GM18907 (cell line): ENCODE results near the gene RGL3.
"Not testable (repeated sequence)": the region's sequence is repeated elsewhere in the genome, so short reads cannot be mapped to it uniquely, and the experiment has no call there.

Experiments
- ATAC-seq: cut with Tn5 transposase; IDR thresholded peaks from one replicate; pipeline ENCODE4 v1.9.1; 2021; ENCODE audit warnings: mild to moderate bottlenecking, moderate library complexity; ENCODE audit not compliant: unreplicated experiment

The RGL3 gene

DNA sequence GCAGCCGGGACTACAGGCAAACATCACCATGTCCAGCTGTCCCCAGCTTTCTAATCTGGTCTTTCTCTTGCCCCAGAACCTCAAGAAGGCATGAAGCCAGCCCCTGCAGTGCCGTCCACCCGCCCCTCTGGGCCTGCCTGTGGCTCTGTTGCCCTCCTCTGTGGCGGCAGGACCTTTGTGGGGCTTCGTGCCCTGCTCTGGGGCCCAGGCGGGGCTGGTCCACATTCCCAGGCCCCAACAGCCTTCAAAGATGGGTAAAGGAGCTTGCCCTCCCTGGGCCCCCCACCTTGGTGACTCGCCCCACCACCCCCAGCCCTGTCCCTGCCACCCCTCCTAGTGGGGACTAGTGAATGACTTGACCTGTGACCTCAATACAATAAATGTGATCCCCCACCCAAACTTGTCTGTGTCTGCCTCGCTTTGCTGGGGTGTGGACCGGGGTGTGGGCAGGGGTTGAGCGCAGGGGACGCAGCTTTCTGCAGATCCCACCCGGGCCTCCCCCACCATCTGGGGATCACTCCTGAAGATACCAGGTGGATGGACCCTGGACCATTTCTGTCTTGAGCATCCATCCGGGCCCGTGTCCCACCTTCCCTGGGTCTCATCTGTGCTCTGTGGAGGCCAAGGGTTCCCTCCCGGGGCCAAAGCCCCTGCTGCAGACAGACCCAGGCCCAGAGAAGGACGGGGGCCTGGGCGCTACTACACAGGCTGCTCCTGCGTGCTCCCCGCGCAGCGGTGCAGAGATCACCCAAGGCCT, 31.6 kb upstream of the RGL3 start:
- no peak for ATAC-seq

- no peak for ATAC-seq
These were observed 29.9 kb upstream of the RGL3 start for GRCh38 chr19:11448923-11449554.

- ATAC-seq: no peak
These were observed 29.3 kb upstream of the RGL3 start for GRCh38 chr19:11448410-11448809.

GRCh38 chr19:11447347-11448262, 28.5 kb upstream of the RGL3 start:
- ATAC-seq: no peak

GRCh38 chr19:11446652-11447301, 27.7 kb upstream of the RGL3 start:
- no peak for ATAC-seq

GRCh38 chr19:11446271-11446651, 27.1 kb upstream of the RGL3 start:
- no peak for ATAC-seq

DNA sequence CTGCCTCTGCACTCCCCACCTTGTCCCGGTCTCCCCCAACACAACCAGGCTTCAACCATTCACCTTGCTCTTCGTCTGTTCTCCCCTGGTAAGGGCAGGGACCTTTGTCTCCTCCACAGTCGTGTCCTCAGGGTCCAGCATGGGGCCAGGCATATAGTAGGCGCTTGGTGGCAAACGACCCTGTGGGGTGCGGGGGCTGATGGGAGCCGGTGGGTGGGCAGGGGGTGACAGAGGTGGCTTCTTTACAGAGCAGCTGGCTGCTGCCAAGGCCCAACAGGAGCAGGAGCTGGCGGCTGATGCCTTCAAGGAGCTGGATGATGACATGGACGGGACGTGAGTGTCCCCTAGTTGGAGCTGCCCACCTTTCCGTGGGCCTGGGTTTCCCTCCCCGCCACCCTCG, 26.0 kb upstream of the RGL3 start:
- no peak for ATAC-seq

DNA sequence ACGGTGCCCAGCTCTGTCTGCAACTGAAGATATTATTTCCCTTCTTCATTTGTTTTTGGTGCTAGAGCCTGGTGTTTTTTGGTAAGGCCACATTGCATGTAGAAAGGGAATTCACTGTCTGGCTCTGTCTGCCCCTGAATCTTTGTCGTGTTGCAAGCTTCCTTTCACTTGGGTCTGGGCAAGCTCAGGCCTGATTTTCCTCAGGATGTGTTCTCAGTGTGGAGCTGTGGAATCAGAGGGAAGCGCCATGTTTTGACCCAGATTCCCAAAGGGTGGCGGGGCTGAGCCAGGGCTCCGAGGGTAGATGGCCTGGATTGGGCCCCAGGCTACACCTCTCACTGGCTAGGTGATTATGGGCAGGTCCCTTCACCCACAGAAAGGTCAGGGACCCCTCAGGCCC, 24.9 kb upstream of the RGL3 start:
- no peak for ATAC-seq

- ATAC-seq: no peak
These were observed 18.8 kb upstream of the RGL3 start for GRCh38 chr19:11437955-11438354.

- no peak for ATAC-seq
These were observed 16.8 kb upstream of the RGL3 start for GRCh38 chr19:11435833-11436313.

DNA sequence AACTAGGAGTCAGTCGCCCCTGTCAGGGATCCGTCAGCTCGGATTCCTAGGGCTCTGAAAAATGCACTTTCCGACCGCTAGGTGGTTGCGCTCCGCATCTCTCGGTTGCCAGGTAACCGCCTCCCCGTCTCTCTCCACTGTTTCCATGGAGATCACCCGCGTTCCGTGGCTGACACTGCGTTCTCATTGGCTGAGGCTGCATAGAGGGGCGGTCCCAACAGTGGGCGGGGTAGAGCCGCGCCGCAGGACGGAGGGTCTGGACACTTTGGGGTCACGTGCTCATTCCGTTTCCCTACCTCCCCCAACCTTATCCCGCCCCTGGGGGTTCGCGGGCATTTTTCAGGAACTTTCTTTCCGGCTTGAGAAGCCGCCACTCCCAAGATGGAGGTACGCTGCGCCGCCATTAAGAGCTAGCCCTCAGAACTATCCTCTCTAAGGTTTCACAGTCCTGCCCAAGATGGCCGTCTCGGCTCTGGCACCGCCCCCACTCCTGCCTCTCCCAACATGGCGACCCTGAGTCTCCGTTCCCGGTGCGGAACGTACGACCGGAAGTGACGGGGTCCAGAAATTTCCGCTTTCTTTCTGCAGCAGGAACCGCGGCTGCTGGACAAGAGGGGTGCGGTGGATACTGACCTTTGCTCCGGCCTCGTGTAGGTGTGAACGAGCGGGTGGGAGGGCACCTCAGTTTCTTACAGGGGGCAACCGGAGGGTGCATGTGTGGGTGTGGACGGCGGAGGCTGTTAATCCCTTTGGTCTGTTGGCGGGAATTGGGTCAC, 16.1 kb upstream of the RGL3 start, which contains the start of the genes ODAD3 and PRKCSH:
ODAD3 (minus strand) TSS at position 65 of the 776 bp plus-strand sequence. CDS start 105 bp downstream, outside the sequence.
PRKCSH (plus strand) TSS at position 579 of the 776 bp plus-strand sequence. CDS start 483 bp downstream, outside the sequence.
- peak; percentile 89 for ATAC-seq

DNA sequence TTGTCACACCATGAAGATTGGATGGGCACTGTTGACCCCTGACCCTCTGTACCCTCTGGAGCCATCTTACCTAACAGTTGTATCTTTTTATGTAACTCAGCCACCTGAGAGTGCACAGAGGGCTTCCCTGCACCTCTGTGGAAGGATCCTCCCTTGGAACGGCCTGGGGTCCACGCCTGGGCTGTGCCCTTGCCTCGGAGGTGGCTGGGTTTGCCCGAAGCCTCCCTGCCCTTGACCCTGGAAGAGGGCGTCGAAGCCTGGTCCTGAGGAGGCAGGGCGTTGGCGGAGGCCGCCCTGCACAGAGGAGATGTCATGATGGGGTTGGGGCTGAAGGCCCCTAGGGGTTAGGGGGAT, 15.6 kb upstream of the RGL3 start:
- ATAC-seq: no peak

DNA sequence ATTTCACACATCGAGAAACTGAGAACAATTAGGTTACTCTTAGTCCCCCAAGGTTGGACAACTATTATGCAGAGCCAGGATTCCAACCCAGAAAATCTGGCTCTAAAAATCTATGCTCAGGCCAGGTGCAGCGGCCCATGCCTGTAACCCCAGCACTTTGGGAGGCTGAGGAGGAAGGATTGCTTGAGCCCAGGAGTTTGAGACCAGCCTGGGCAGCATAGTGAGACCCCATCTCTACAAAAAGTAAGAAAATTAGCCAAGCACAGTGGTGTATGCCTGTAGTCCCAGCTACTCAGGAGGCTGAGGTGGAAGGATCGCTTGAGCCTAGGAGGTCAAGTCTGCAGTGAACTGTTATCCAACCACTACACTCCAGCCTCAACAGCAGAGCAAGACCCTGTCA, 14.4 kb upstream of the RGL3 start:
- not testable (repeated sequence) for ATAC-seq

- ATAC-seq: no peak
These were observed 7.5 kb upstream of the RGL3 start for GRCh38 chr19:11426656-11427055.

DNA sequence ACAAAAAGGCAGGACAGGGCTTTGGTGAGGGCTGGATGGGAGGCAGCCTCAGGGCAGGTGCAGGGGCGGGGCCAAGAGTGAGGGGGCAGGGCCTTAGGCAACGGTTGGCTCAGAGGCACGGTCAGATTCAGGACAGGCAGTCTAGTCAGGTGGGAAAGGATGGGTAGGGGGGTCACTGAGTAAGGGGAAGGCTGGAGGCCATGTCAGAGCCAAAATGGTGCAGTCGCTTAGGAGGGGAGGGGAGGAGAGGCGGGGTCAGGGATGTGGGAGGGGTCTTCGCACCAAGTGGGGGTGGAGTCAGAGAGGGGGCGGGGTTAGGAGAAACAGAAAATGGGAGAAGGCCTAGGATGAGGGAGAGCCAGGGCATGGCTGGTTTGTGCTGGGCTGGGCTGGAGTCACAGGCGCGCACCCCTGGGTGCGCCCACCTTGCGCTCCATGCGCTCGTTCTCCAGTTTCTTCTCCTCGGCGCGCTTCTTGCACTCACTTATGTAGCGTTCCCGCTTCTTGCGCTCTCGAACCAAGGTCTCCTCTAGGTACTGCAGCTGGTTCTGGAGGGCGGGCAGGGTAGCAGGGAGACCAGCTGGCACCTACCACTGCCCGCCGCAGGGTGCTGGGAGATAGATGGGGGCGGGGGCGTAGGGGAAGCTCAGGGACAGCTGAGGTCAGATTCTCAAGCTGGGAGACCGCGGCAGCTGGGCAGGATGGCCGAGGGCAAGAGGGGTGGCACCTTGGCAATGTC, 6.8 kb upstream of the RGL3 start:
- ATAC-seq: no peak

GRCh38 chr19:11423791-11424181, 4.7 kb upstream of the RGL3 start:
- ATAC-seq: no peak

DNA sequence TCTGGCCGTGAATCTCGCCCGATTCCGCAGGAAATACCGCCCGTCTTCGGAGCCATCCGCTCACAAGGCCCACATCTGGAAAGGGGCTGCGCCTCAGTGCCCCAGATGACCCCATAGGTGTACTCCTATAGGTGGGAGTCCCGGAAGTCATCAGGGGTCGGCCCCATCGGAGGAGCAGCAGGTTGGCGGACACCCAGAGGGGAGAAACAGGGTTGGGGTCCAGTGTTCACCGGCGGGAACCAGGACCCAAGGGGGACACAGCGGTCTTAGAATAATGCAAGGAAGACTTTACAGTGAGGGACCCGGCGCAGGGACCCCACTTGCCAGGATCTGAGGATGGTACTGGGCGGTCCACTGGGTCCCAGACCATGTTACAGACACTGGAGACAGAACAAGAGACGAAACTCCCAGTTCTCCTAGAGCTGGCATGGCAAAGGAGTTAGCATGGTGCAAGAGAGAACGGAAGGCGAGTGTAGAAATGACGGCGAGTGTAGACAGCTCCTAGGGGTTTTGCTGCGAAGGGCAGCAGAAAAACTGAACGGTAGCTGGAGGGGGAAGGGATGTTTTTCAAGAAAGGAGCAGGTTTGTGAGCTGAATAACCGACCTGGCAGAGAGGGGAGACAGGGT, 4.2 kb upstream of the RGL3 start:
- ATAC-seq: no peak

GRCh38 chr19:11422163-11423065, 3.3 kb upstream of the RGL3 start:
- ATAC-seq: peak; percentile 73
